AG10803 (cell line): ENCODE data around the gene RPTOR.

ENCODE experiments used
- DNase-seq: peaks from one replicate; pipeline ENCODE4 v3.0.0; 2010; ENCODE audit warnings: low read depth
- H3K4me3 ChIP-seq: 2 replicates; pipeline ENCODE4 v1.5.1; 2011; ENCODE audit warnings: mild to moderate bottlenecking, low read length, control low read depth
- CTCF ChIP-seq: conservative IDR thresholded peaks from 2 replicates; pipeline ENCODE4 v1.5.1; 2011; ENCODE audit warnings: mild to moderate bottlenecking, low read length, control low read depth, inconsistent platforms

RPTOR gene

GRCh38 chr17:80637048-80637781 is 92.6 kb downstream of the RPTOR start:
- H3K4me3 ChIP-seq, result no peak overlapping the region
- no peak for DNase-seq
- no peak for TF ChIP-seq CTCF

- H3K4me3 ChIP-seq, result no peak overlapping the region
- DNase-seq, result no peak
- TF ChIP-seq CTCF, result no peak
Observed at GRCh38 chr17:80639658-80640057, 95.0 kb downstream of the RPTOR start.

GRCh38 chr17:80640366-80641084 is 95.9 kb downstream of the RPTOR start:
- no peak overlapping the region for H3K4me3 ChIP-seq
- no peak for DNase-seq
- TF ChIP-seq CTCF, result no peak

- no peak for TF ChIP-seq CTCF
- no peak overlapping the region for H3K4me3 ChIP-seq
- no peak for DNase-seq
Observed at GRCh38 chr17:80643326-80644099, 98.9 kb downstream of the RPTOR start.

- peak; percentile 49 for DNase-seq
- TF ChIP-seq CTCF, result no peak
- no peak overlapping the region for H3K4me3 ChIP-seq
Observed at GRCh38 chr17:80644536-80644935, 99.9 kb downstream of the RPTOR start.

- DNase-seq, result no peak
- no peak overlapping the region for H3K4me3 ChIP-seq
- TF ChIP-seq CTCF, result no peak
Observed at GRCh38 chr17:80645706-80646325, 101.2 kb downstream of the RPTOR start.
